Activated T-helper 1 cell treated with Interleukin-2 at 50 U/mL for 16 hours (primary cell): ENCODE data around the gene GNRH2.
"Not testable (repeated sequence)": the region's sequence is repeated elsewhere in the genome, so short reads cannot be mapped to it uniquely, and the experiment has no call there.

ENCODE experiments used
- DNase-seq: peaks from one replicate; pipeline ENCODE4 v3.0.0-alpha.2; 2020; ENCODE audit warnings: low read depth

GNRH2 gene

DNA sequence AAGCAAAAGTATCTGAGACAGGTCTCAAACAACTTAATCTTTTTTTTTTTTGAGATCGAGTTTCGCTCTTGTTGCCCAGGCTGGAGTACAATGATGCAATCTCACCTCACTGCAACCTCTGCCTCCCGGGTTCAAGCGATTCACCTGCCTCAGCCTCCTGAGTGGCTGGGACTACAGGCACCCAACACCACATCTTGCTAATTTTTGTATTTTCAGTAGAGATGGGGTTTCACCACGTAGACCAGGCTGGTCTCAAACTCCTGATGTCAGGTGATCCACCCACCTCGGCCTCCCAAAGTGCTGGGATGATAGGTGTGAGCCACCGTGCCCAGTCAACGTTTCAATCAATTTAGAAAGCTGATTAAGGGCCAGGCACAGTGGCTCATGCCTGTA lies 29.8 kb downstream of the GNRH2 start:
- DNase-seq, result not testable (repeated sequence)

- DNase-seq, result no peak
Observed at GRCh38 chr20:3074812-3075211, 31.4 kb downstream of the GNRH2 start.

GRCh38 chr20:3075315-3075714 lies 31.9 kb downstream of the GNRH2 start:
- not testable (repeated sequence) for DNase-seq

DNA sequence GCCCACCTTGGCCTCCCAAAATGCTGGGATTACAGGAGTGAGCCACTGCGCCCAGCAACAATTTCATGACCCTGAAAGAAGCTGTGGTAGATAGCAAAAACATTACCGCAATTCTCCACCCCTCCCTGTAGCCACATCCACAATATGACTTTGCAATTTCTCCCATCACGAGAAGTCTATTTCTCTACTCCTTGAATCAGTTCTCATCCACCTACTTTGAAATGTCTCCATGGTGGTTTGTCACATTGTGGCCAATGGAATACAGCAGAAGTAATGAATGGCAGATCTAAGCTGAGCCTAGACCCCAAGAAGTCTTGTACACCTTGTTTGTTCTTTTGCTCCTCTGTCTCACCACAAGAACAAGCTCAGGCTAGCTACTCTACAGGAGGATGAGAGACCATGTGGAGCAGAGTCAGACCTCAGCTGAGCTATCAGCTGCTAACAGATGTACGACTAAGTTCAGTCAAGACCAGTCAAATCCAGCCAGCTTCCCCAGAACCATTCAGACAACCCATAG lies 34.3 kb downstream of the GNRH2 start:
- DNase-seq, result no peak

DNA sequence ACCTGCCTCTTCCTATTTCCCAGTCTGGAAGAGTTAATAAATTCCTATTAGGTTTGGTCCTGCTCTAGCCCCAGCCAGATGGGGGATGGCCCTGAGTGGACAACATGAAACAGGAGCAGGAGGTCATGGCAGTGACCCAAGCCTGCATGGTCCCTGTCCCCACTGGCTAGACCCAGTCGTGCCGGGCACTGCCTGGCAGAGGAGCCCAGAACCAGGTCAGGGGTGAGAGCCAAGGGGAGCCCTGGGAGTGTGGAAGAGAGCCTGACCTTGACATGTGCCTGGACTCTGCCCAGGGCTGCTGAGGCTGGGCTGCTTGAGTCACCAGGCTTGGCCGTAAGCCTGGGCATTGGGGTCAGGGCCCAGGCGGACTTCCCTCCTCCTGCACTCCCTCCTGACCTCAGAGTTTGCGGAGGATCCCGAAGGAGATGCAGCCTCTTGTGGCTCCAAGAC lies 37.5 kb downstream of the GNRH2 start:
- no peak for DNase-seq

DNA sequence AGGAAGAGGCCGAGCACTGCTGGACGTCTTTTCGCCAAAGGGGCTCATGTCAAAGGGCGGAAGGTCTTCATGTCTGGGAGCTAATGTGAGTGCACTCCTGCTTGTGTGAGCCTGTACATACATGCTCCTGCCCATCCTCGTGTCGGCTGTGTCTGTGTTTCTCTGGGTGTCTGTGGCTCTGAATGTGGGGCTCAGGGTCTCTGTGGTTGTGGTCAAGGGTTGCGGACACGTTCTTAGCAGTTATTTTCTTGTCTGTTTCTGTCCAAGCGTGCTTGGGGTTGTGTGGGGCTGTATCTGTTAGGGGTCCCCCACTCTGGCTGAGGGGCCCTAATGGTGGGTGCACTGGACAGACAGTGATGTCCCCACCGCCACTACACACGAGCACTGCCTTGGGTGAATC lies 38.2 kb downstream of the GNRH2 start:
- DNase-seq, result no peak

DNA sequence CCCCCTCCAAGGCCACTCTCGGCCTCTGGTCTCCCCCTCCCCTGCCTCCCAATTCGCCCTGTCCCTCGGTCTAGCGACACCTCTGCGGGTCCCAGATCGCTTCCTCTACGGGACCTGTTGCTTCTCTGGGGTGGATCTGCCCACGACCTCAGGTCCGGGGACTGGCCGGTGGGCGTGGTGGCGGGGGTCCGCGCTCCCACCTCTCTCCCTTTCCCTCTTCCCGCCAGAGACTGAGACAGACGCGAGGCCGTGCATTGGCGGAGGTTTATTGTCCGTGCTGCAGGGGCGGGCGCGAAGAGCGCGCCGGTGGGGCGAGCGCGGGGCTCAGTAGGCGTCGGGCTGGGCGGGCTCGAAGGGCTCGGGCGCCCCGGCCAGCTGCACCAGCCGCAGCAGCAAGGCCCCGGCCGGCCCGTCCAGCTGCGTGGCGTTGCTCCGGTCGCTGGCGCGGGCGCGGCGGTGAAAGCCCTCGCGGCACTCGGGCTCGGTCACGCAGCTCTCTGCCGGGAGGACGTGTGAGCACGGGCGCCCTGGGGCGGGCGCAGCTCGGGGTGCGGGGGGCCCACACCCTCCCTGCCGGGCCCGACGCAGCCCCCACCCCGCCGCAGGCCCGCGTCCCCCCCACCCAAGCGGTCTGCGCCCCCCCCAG lies 39.0 kb downstream of the GNRH2 start:
- no peak for DNase-seq

DNA sequence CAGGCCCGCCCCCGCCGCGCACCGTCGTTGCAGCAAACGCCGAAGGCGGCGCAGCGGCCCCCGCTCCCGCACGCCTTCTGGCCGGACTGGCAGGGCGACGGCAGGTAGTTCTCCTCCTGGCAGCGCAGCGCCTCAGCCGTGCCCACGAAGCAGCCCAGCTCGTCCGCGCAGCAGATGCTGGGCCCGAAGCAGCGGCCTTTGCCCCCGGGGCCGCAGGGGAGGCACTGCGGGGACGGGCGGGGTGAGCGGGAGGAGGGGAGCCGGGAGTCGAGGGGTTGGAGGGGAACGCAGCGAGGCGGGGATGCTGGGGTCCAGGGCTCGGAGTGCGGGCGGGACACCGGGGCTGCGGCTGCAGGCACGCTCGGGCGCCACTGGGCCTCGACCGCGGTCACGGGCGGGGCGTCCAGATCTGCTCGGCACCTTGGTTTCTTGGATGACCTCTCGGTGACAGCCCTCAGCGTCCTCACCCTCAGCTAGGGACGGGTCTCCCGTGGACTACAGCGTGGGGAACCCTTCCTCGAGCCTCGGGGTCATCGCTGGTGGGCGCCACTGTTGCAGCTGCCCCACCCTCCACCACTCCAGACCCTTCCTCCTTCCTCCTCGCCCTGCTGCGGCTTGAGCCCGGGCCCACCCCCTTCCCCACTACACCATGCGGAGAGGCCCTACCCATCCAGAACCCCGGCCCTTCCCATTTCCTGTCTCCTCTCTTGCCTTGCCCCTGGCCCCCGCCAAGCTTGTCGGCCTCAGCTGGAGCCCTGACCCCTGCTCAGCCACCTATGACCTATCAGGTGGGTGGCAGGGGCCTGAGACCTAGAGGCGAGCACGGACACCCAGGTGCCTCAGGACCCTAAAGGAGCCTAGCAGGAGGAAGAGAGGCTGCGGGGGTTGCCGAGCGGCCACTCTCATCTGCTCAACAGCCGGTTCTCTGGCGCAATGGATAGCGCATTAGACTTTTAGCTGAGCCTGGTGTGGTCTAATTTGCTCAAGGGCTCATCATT lies 39.8 kb downstream of the GNRH2 start:
- DNase-seq, result no peak

DNA sequence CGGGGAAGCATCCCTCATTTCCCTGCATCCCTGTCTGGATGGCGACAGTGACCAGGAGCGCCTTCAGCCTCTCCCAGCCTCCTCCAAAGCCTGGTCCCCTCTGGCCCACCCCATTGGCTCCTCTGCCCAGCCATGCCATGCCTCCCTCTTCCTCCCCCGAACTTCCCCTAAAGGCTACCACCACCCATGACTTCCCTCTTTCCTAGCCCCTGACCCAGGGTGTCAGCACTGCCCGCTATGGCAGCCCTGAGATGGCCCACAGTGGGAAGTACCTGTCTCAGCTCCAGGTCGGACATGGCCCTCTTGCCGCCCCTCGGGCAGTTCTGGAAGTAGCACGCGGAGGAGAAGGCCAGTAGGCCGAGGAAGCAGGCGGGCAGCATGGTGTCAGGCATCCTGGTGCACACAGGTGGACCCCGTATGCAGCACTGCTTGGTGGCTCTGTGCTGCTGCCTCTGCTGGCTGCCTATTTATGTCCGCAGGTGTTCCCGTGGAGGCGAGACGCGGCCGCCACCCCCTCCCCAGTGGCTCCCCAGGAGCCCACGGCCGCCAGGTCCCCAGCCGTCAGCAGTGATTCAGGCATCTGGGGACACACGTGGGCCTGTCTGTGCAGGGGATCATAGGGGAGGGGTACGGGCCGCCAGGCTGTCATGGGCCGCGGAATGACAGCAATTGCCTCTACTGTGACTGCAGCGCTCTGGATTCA lies 41.0 kb downstream of the GNRH2 start, which contains the start of gene AVP:
Gene AVP, minus strand, starts transcription at position 442 of the 703 bp plus-strand sequence. Its CDS starts 50 bp downstream, at position 392.
- DNase-seq, result no peak

DNA sequence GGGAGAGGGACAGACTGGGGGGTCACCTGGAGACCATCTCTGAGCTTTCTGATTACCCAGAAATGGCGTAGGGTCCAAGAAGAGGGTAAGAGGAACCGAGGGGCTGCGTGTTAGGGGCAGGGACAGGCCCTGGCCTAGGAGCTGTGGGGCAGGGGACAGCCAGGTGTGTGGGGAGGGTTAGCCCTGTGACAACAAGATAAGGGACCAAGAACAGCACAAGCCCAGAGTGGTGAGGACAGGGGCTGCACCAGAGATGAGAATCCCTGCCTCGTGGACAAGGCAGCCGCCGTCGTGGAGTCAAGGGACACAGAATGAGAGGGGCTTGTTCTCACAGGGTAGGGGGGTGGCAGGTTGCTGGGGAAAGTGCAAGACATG lies 41.6 kb downstream of the GNRH2 start:
- DNase-seq, result no peak

- no peak for DNase-seq
Observed at GRCh38 chr20:3085571-3086072, 42.2 kb downstream of the GNRH2 start.

DNA sequence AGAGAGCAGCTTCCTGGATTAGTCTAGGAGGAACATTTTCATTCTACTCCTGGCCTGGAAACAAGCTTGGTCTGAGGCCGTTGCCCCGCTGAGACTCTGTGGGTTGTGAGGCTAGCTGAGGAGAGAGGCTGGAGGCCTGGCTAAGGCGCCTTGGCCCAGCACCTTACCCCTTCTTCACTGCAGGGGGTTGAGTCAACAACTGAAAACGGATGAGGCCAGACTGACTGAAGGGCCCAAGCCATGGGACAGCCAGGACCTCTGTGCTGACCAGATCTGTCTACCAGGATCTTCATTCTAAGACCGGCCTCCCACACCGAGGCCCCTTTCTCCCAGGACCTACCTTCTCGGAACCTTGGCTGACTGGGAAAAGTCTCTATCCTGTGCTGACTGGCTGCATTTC lies 44.6 kb downstream of the GNRH2 start:
- DNase-seq, result no peak

- no peak for DNase-seq
Observed at GRCh38 chr20:3090565-3090964, 47.1 kb downstream of the GNRH2 start.

- no peak for DNase-seq
Observed at GRCh38 chr20:3092611-3093379, 49.4 kb downstream of the GNRH2 start.

DNA sequence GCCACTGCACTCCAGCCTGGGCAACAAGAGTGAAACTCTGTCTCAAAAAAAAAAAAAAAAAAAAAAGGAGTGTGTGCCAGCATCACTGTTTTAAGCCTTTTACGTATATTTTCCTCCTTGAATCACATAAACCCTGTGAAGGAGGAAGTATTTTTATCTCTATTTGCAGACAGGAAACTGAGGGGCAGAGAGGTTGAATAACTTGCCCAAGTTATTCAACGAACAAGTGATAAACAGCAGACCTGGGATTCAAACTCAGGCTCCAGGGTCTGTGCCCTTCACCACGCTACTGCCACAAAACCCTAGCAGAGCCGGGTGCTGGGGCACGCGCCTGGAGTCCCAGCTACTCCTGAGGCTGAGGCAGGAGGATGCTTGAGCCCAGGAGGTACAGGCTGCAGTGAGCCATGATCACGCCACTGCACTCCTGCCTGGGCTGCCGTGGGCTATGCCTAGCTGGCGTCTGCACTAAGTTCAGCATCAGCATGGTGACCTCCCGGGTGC lies 50.5 kb downstream of the GNRH2 start:
- DNase-seq, result no peak

DNA sequence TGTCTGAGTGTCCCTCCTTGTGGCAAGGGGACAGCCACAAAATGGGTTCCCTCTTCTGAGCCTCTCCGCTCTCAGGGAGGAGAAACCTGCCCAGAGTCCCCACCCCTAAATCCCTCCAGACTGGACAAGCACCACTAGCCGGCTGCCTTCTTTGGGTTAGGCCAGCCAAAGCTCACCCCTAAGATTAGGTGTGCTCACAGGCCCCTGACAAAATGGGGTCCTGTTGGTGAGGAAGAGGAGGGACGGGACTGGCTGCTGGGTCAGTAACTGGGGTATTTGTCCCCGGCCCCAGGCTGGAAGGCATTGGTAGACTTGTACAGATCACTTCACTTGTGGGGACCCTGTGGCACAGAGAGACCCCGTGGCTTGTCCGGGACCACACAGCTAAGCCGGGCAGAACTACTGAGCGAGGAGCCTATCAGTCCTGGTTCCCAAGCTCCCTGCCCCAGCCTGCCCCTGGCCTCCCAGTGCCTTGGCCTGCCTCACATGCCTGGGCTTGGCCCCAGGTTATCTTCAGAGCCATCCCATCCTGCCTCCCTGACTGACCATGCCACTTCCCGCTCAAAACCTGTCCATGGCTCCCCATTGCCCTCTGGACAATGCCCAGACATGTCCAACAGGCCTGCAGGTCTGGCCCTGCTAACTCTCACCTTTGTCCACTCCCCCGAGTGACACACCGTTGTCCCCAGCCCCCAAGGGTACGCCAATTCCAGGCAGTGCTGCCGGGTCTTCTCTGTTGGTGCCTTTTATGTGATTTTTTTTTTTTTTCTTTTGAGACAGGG lies 51.6 kb downstream of the GNRH2 start:
- DNase-seq, result no peak
